ENCODE measurements around the gene RMC1. TPM values are rescaled to one million over a fixed set of nuclear protein-coding genes. Genes with fewer than 3 reads are reported as not detected.

RMC1 gene
- total and polyA plus RNA-seq, 3 experiments from 2014 or later, result 41.3 to 47.7 (median 45.5) TPM

DNA sequence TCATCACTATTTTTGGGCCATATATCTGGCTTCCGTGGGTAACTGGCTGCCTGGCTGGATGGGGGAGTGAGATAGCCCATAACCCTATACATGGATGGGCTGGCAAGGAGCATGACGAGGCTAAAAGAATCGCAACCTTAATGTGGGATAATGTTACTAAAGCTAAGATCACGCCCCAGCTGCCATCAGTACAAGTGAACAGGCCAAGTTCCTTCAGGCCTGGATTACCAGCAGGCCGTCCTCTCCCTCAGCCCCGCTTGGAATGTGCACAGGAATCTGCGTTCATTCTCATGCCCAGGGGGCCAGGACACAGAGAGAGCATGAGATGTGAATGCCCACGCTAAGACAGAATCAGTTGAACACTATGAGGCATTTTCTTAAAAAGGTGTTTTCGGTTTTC, 34.7 kb downstream of the RMC1 start:
- Mint-ChIP-seq H3K4me1 (peaks cover 15 to 32% (median 28%) of the 10 kb centered on the region in 3 donors), H3K4me3 (no peak overlapping the region), H3K36me3 (peaks cover 8 to 97% (median 21%) of the 10 kb centered on the region in 3 donors), H3K9me3 (no peaks in the 10 kb centered on the region), H3K27ac (peak overlapping the region in 2 of 8 donors; percentile 23 to 27), H3K27me3 (no peaks in the 10 kb centered on the region)
- H3K27ac ChIP-seq (ENCODE audit: low read depth, low read length), result no peak overlapping the region
- no peak for DNase-seq
- no peak overlapping the region for H3K4me3 ChIP-seq (ENCODE audit: low read length)
- H3K4me1 ChIP-seq (ENCODE audit: insufficient read depth, low read length), result peaks cover 30% of the 10 kb centered on the region
- H3K36me3 ChIP-seq (ENCODE audit: insufficient read depth, low read length), result peaks cover 67% of the 10 kb centered on the region
- no peaks in the 10 kb centered on the region for H3K27me3 ChIP-seq (ENCODE audit: insufficient read depth, low read length, poor library complexity, severe bottlenecking)
- H3K9me3 ChIP-seq (ENCODE audit: low read length), result no peaks in the 10 kb centered on the region
- ChIA-PET CTCF (no interaction called here), POLR2A (no interaction called here)

DNA sequence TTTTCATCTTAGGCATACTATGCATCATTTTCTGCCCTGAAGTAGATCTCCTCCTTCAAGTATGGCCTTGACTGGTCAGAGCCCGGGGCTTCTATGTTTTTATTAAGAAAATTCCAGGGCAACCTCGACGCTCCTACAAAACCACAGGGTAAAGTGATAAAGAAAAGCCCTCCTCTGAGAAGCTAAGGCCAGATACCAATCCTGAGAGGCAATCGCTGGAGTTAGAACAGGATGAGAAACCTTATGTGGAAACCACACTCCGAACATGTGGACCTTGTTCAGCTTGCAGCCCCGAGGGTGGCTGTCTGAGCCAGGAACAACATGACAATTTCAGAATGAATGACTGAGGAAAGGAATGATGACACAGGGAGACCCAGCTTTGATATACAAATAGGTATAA, 35.6 kb downstream of the RMC1 start:
- H3K27ac ChIP-seq (ENCODE audit: low read depth, low read length), result no peak overlapping the region
- H3K4me3 Mint-ChIP-seq, result no peak overlapping the region
- H3K27me3 Mint-ChIP-seq, result no peaks in the 10 kb centered on the region
- peak overlapping the region in 5 of 8 donors; percentile 3 to 84 (median 78) for H3K27ac Mint-ChIP-seq
- no peaks in the 10 kb centered on the region for H3K27me3 ChIP-seq (ENCODE audit: insufficient read depth, low read length, poor library complexity, severe bottlenecking)
- no peak for DNase-seq
- H3K4me3 ChIP-seq (ENCODE audit: low read length), result no peak overlapping the region
- ChIA-PET POLR2A (no interaction called here), CTCF (interaction anchor here (1.3 kb wide), 1 partner anchor 14 kb away, joined by 4 read pairs; no protein-coding TSS in a partner anchor)
- H3K4me1 Mint-ChIP-seq, result peaks cover 15 to 32% (median 28%) of the 10 kb centered on the region in 3 donors
- no peaks in the 10 kb centered on the region for H3K9me3 Mint-ChIP-seq
- peaks cover 8 to 95% (median 23%) of the 10 kb centered on the region in 3 donors for H3K36me3 Mint-ChIP-seq
- H3K4me1 ChIP-seq (ENCODE audit: insufficient read depth, low read length), result peaks cover 30% of the 10 kb centered on the region
- peaks cover 63% of the 10 kb centered on the region for H3K36me3 ChIP-seq (ENCODE audit: insufficient read depth, low read length)
- no peaks in the 10 kb centered on the region for H3K9me3 ChIP-seq (ENCODE audit: low read length)

DNA sequence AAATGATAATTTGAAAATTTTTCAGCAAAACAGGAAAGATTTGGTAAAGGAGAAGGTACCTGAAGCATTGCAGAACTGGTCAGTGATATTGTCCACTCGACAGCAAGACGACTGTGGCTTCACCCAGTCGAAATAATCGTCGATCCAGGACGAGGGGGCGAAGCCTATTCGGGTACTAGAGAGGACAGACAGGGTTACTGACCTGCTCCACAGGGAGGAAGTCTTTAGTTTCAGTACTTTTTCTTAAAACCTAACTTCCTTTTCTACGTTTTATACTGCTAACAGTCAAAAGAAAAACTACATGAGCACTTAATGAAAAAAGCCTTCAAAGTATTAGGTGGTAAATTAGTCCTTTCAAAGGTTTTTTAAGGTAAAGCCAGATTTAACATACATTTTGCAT, 36.0 kb downstream of the RMC1 start:
- H3K4me1 ChIP-seq (ENCODE audit: insufficient read depth, low read length), result peaks cover 30% of the 10 kb centered on the region
- H3K4me3 Mint-ChIP-seq, result no peak overlapping the region
- H3K4me1 Mint-ChIP-seq, result peaks cover 15 to 32% (median 28%) of the 10 kb centered on the region in 3 donors
- peaks cover 61% of the 10 kb centered on the region for H3K36me3 ChIP-seq (ENCODE audit: insufficient read depth, low read length)
- H3K27me3 Mint-ChIP-seq, result no peaks in the 10 kb centered on the region
- POLR2A ChIA-PET, result no interaction called here
- CTCF ChIA-PET, result interaction anchor here (1.3 kb wide), 2 partner anchors 14 to 76 kb away, joined by 3 to 4 read pairs; no protein-coding TSS in a partner anchor
- H3K9me3 ChIP-seq (ENCODE audit: low read length), result no peaks in the 10 kb centered on the region
- no peak overlapping the region for H3K27ac ChIP-seq (ENCODE audit: low read depth, low read length)
- H3K9me3 Mint-ChIP-seq, result no peaks in the 10 kb centered on the region
- H3K27me3 ChIP-seq (ENCODE audit: insufficient read depth, low read length, poor library complexity, severe bottlenecking), result no peaks in the 10 kb centered on the region
- H3K27ac Mint-ChIP-seq, result peak overlapping the region in 3 of 8 donors; percentile 3 to 81 (median 10)
- peaks cover 8 to 95% (median 25%) of the 10 kb centered on the region in 3 donors for H3K36me3 Mint-ChIP-seq
- no peak for DNase-seq
- H3K4me3 ChIP-seq (ENCODE audit: low read length), result no peak overlapping the region

DNA sequence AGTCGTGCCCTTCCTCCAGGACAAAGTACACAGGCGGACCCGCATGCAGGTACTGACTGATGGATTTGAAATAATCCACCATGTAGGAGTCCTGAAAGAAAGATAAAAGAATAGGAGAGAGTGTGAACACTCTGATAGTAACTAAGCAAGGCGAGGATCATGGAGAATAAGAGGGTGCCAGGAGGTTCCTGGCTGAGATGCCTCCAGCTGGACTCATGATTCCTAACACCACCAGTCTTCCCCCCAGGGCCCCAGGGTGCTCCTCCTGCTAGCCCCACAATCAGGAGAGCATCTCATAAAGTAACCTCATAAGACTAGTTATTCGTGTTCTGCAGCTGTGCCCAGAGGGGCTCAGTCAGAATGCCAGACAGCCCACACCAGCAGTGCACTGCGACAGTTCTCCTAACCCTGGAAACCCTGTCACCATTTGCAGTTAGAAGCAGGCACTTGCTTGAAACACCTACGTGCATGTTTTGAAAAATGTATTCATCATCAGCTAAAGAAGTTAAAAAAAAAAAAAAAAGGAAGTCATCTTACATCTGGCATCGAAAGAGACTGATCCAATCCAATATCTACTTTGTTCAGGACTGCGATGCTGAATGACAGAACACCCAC, 36.7 kb downstream of the RMC1 start:
- Histone ChIP-seq H3K36me3 (ENCODE audit: insufficient read depth, low read length) (peaks cover 56% of the 10 kb centered on the region), H3K27ac (ENCODE audit: low read depth, low read length) (no peak overlapping the region), H3K27me3 (ENCODE audit: insufficient read depth, low read length, poor library complexity, severe bottlenecking) (no peaks in the 10 kb centered on the region), H3K4me1 (ENCODE audit: insufficient read depth, low read length) (peaks cover 30% of the 10 kb centered on the region), H3K9me3 (ENCODE audit: low read length) (no peaks in the 10 kb centered on the region), H3K4me3 (ENCODE audit: low read length) (no peak overlapping the region)
- ChIA-PET CTCF (interaction anchor here (1.3 kb wide), 3 partner anchors 13 to 75 kb away, joined by 3 to 4 read pairs (median 4); no protein-coding TSS in a partner anchor), POLR2A (interaction anchor here (0.6 to 1.1 kb wide), 2 partner anchors 33 to 52 kb away, joined by 3 to 9 read pairs; no protein-coding TSS in a partner anchor)
- H3K36me3 Mint-ChIP-seq, result peaks cover 13 to 95% (median 29%) of the 10 kb centered on the region in 3 donors
- H3K4me3 Mint-ChIP-seq, result no peak overlapping the region
- H3K9me3 Mint-ChIP-seq, result no peaks in the 10 kb centered on the region
- no peaks in the 10 kb centered on the region for H3K27me3 Mint-ChIP-seq
- H3K27ac Mint-ChIP-seq, result peak overlapping the region in 7 of 8 donors; percentile 2 to 89 (median 42)
- peaks cover 15 to 32% (median 28%) of the 10 kb centered on the region in 3 donors for H3K4me1 Mint-ChIP-seq
- DNase-seq, result no peak

DNA sequence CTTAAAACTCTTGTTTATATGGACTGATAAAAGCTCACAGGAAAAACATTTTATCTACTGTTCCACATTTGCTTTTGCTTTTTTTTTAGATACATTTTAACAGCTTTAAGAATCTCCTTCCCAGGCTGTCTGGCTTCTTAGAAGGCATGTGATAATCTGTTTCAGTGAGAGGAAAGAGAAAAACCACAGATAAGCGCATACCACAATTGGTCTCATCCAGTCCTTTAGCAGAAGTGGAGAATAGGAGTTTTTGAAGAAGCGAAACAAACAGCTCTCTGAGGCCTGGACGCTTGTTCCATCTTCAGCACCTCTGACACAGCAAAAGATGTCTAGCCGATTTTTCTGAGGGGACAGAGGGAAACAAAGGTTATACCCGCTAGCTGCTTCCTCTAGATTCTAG, 37.6 kb downstream of the RMC1 start:
- H3K27ac ChIP-seq (ENCODE audit: low read depth, low read length), result no peak overlapping the region
- CTCF ChIA-PET, result interaction anchor here (0.6 to 1.3 kb wide), 3 partner anchors 42 to 377 kb away, joined by 3 to 4 read pairs (median 3); no protein-coding TSS in a partner anchor
- Mint-ChIP-seq H3K4me1 (peaks cover 15 to 32% (median 28%) of the 10 kb centered on the region in 3 donors), H3K4me3 (peak overlapping the region in 6 of 7 donors; percentile 10 to 63 (median 24)), H3K27ac (peak overlapping the region; percentile 30 to 93 (median 74)), H3K36me3 (peaks cover 13 to 93% (median 24%) of the 10 kb centered on the region in 3 donors), H3K9me3 (no peaks in the 10 kb centered on the region), H3K27me3 (no peaks in the 10 kb centered on the region)
- no peaks in the 10 kb centered on the region for H3K27me3 ChIP-seq (ENCODE audit: insufficient read depth, low read length, poor library complexity, severe bottlenecking)
- POLR2A ChIA-PET, result interaction anchor here (1.1 kb wide), 1 partner anchor 33 kb away, joined by 3 read pairs; no protein-coding TSS in a partner anchor
- no peak overlapping the region for H3K4me3 ChIP-seq (ENCODE audit: low read length)
- no peaks in the 10 kb centered on the region for H3K9me3 ChIP-seq (ENCODE audit: low read length)
- H3K4me1 ChIP-seq (ENCODE audit: insufficient read depth, low read length), result peaks cover 30% of the 10 kb centered on the region
- peaks cover 47% of the 10 kb centered on the region for H3K36me3 ChIP-seq (ENCODE audit: insufficient read depth, low read length)
- DNase-seq, result no peak

DNA sequence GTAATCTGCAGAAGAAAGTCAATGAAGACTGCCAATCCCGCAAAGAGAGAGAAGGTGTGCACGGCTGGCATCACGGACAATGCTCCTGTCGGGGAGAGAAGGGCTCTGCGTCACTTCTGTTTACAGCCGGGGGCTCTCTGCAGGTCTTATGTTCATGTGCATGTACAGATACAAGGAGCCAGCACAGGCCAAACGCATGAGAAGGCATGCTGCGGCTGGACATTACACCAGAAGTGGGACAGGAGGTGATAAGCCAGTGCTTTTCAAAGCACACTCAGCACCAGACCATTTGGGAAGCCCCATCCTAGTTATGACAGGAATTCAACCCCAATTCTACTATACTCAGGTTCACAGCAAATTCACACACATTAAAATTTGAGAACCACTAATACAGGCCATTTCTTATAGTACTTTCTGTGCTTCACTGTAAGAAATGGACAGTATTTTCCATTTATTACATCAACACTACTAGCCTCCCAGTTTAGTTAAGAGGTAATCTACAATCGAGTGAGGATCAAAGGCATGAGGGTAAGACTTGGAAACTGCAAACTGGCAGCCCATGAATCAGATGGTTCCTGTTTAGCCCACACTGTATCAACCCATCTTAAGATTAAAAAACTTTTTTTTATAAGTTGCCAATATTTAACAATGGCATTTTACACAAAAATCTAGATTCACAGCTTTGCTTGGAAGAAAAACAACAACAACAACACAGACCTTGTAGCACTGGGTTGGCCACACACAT, 38.2 kb downstream of the RMC1 start:
- H3K27ac ChIP-seq (ENCODE audit: low read depth, low read length), result no peak overlapping the region
- H3K36me3 Mint-ChIP-seq, result peaks cover 13 to 91% (median 22%) of the 10 kb centered on the region in 3 donors

DNA sequence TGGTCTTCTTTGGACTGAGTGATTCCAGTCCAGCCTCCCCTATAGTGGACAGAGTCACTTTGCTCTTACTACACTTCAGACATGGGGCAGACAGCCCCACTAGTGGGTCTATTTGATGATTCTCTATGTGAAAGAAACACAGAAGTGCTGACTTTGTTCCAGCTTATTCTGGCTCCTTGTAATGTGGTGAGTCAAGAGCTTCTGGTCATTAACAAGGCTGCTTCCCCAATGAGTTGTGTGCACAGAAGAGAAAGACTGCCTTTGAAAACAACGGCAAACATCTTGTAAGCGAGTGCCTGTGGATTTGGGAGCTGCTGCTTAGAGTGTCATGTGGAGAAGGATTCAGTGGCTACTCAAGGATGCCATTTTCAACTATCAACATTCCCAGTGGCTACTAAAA, 39.1 kb downstream of the RMC1 start:
- no peaks in the 10 kb centered on the region for H3K9me3 Mint-ChIP-seq
- ChIA-PET POLR2A (no interaction called here), CTCF (interaction anchor here (1.3 to 1.6 kb wide), 2 partner anchors 12 to 28 kb away, joined by 4 to 5 read pairs; no protein-coding TSS in a partner anchor)
- Histone ChIP-seq H3K27ac (ENCODE audit: low read depth, low read length) (no peak overlapping the region), H3K27me3 (ENCODE audit: insufficient read depth, low read length, poor library complexity, severe bottlenecking) (no peaks in the 10 kb centered on the region), H3K4me1 (ENCODE audit: insufficient read depth, low read length) (peaks cover 30% of the 10 kb centered on the region), H3K9me3 (ENCODE audit: low read length) (no peaks in the 10 kb centered on the region), H3K4me3 (ENCODE audit: low read length) (no peak overlapping the region), H3K36me3 (ENCODE audit: insufficient read depth, low read length) (peaks cover 43% of the 10 kb centered on the region)
- peaks cover 15 to 37% (median 28%) of the 10 kb centered on the region in 3 donors for H3K4me1 Mint-ChIP-seq
- no peak overlapping the region for H3K4me3 Mint-ChIP-seq
- H3K36me3 Mint-ChIP-seq, result peaks cover 10 to 91% (median 27%) of the 10 kb centered on the region in 3 donors
- peak overlapping the region in 6 of 8 donors; percentile 8 to 80 (median 62) for H3K27ac Mint-ChIP-seq
- no peaks in the 10 kb centered on the region for H3K27me3 Mint-ChIP-seq
- DNase-seq, result no peak

More for the DNA sequence above, 38.2 kb downstream of the RMC1 start:
- no peak for DNase-seq
- Mint-ChIP-seq H3K4me1 (peaks cover 15 to 35% (median 28%) of the 10 kb centered on the region in 3 donors), H3K9me3 (no peaks in the 10 kb centered on the region), H3K4me3 (peak overlapping the region in 6 of 7 donors; percentile 10 to 63 (median 26)), H3K27ac (peak overlapping the region; percentile 30 to 93 (median 74)), H3K27me3 (no peaks in the 10 kb centered on the region)
- CTCF ChIA-PET, result interaction anchor here (0.6 to 1.6 kb wide), 3 partner anchors 13 to 377 kb away, joined by 3 to 5 read pairs (median 4); no protein-coding TSS in a partner anchor
- peaks cover 30% of the 10 kb centered on the region for H3K4me1 ChIP-seq (ENCODE audit: insufficient read depth, low read length)
- no peak overlapping the region for H3K4me3 ChIP-seq (ENCODE audit: low read length)
- H3K36me3 ChIP-seq (ENCODE audit: insufficient read depth, low read length), result peaks cover 45% of the 10 kb centered on the region
- no peaks in the 10 kb centered on the region for H3K27me3 ChIP-seq (ENCODE audit: insufficient read depth, low read length, poor library complexity, severe bottlenecking)
- no peaks in the 10 kb centered on the region for H3K9me3 ChIP-seq (ENCODE audit: low read length)
- POLR2A ChIA-PET, result interaction anchor here (1.1 kb wide), 1 partner anchor 32 kb away, joined by 3 read pairs; no protein-coding TSS in a partner anchor
